ENCODE measurements around the gene CRLF1.

DNA sequence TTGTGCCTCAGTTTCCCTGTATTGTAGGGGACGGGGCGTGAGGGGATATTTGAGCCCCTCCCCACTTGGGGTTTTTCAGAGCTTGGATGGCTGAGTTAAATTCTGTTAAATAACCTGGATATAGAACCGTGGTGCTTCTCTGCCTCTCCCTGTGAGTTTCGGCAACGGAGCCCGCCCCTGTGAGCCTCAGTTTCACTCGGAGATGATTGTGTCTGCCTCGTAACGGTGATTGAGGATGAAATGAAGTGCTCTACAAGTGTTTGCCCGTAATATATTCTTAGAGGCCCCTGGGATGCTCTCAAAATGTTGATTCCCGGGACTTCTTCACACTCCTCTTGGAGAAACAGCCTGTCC, 48.4 kb downstream of the CRLF1 start:
- TF ChIP-seq CTCF (conservative IDR thresholded peaks at IDR 0.05 in 1 of 2, IDR thresholded peaks at IDR 0.05 in 1 of 2; ENCODE audit: extremely low read depth in 1 of 2, insufficient read depth in 1 of 2, low read depth in 1 of 2, low read length in 2 of 2) = no peak
- no peak for TF ChIP-seq EZH2 (IDR thresholded peaks at IDR 0.05; ENCODE audit: borderline replicate concordance, low read length)
